H9 (cell line): ENCODE data around the gene SRP19. TPM values are rescaled to one million over a fixed set of nuclear protein-coding genes. Genes with fewer than 3 reads are reported as not detected.

ENCODE experiments used
- DNase-seq: peaks from one replicate; pipeline ENCODE4 v3.0.0-alpha.2; 2017
- H2AFZ ChIP-seq: one replicate; pipeline ENCODE4 v1.6.1; 2013; ENCODE audit warnings: mild to moderate bottlenecking, low read length, control low read depth, moderate library complexity
- H2AK5ac ChIP-seq: 2 replicates; pipeline ENCODE4 v1.6.1; 2013; ENCODE audit warnings: low read length, control low read depth, mixed read lengths; ENCODE audit not compliant: insufficient read length
- H2BK120ac ChIP-seq: one replicate; pipeline ENCODE4 v1.6.1; 2013; ENCODE audit warnings: low read depth, mild to moderate bottlenecking, low read length, control low read depth, inconsistent platforms; ENCODE audit not compliant: poor library complexity, severe bottlenecking
- H2BK12ac ChIP-seq: 2 replicates; pipeline ENCODE4 v1.6.1; 2013; ENCODE audit warnings: low read length, control low read depth, mixed read lengths, low read depth; ENCODE audit not compliant: insufficient read length
- H2BK15ac ChIP-seq: 2 replicates; pipeline ENCODE4 v1.6.1; 2013; ENCODE audit warnings: low read depth, low read length, control low read depth
- H2BK20ac ChIP-seq: one replicate; pipeline ENCODE4 v1.6.1; 2013; ENCODE audit warnings: low read depth, mild to moderate bottlenecking, low read length, control low read depth, inconsistent platforms; ENCODE audit not compliant: poor library complexity, severe bottlenecking
- H2BK5ac ChIP-seq: 2 replicates; pipeline ENCODE4 v1.6.1; 2013; ENCODE audit warnings: low read length, control low read depth, mixed read lengths; ENCODE audit not compliant: insufficient read length
- H3K14ac ChIP-seq: 2 replicates; pipeline ENCODE4 v1.6.1; 2013; ENCODE audit warnings: low read length, control low read depth; ENCODE audit not compliant: insufficient read depth
- H3K18ac ChIP-seq: 2 replicates; pipeline ENCODE4 v1.6.1; 2013; ENCODE audit warnings: low read depth, mild to moderate bottlenecking, mixed read lengths, low read length, control low read depth; ENCODE audit not compliant: insufficient read length
- H3K23ac ChIP-seq: 2 replicates; pipeline ENCODE4 v1.6.1; 2013; ENCODE audit warnings: low read length, control low read depth, mixed read lengths, low read depth; ENCODE audit not compliant: insufficient read length
- H3K23me2 ChIP-seq: 2 replicates; pipeline ENCODE4 v1.6.1; 2013; ENCODE audit warnings: low read depth, mild to moderate bottlenecking, mixed read lengths, low read length, control low read depth; ENCODE audit not compliant: insufficient read length, poor library complexity, severe bottlenecking
- H3K27ac ChIP-seq: 2 replicates; pipeline ENCODE4 v1.5.1; 2013; ENCODE audit warnings: low read length, control low read depth, mixed read lengths, low read depth; ENCODE audit not compliant: insufficient read length
- H3K27me3 ChIP-seq: 2 replicates; pipeline ENCODE4 v1.6.1; 2013; ENCODE audit warnings: low read length, control low read depth, inconsistent platforms; ENCODE audit not compliant: insufficient read depth
- H3K4ac ChIP-seq: 2 replicates; pipeline ENCODE4 v1.6.1; 2013; ENCODE audit warnings: low read depth, mild to moderate bottlenecking, control low read depth, inconsistent platforms, low read length, moderate library complexity
- H3K4me1 ChIP-seq: 2 replicates; pipeline ENCODE4 v1.6.1; 2013; ENCODE audit warnings: low read length, control low read depth, inconsistent platforms; ENCODE audit not compliant: insufficient read depth
- H3K4me2 ChIP-seq: 2 replicates; pipeline ENCODE4 v1.6.1; 2013; ENCODE audit warnings: low read length, control low read depth, mixed read lengths; ENCODE audit not compliant: insufficient read length, insufficient read depth
- H3K56ac ChIP-seq: 2 replicates; pipeline ENCODE4 v1.6.1; 2013; ENCODE audit warnings: low read depth, mild to moderate bottlenecking, mixed read lengths, low read length, control low read depth; ENCODE audit not compliant: insufficient read length
- H3K79me1 ChIP-seq: 2 replicates; pipeline ENCODE4 v1.6.1; 2013; ENCODE audit warnings: low read depth, mild to moderate bottlenecking, moderate library complexity, low read length, control low read depth, inconsistent platforms; ENCODE audit not compliant: insufficient read depth, poor library complexity, severe bottlenecking
- H3K79me2 ChIP-seq: 2 replicates; pipeline ENCODE4 v1.6.1; 2013; ENCODE audit warnings: low read length, control low read depth, inconsistent platforms; ENCODE audit not compliant: insufficient read depth
- H3K9ac ChIP-seq: 2 replicates; pipeline ENCODE4 v1.6.1; 2013; ENCODE audit warnings: low read length, control low read depth, mixed read lengths; ENCODE audit not compliant: insufficient read length; ENCODE audit errors: extremely low read depth
- H3K9me3 ChIP-seq: one replicate; pipeline ENCODE4 v1.6.1; 2013; ENCODE audit warnings: low read depth, low read length, inconsistent platforms; ENCODE audit not compliant: control insufficient read depth
- H3T11ph ChIP-seq: one replicate; pipeline ENCODE4 v1.6.1; 2013; ENCODE audit warnings: mild to moderate bottlenecking, low read length, control low read depth, inconsistent platforms
- H4K20me1 ChIP-seq: one replicate; pipeline ENCODE4 v1.6.1; 2013; ENCODE audit not compliant: control insufficient read depth, insufficient read length, insufficient read depth
- H4K5ac ChIP-seq: 2 replicates; pipeline ENCODE4 v1.6.1; 2013; ENCODE audit warnings: low read depth, mild to moderate bottlenecking, mixed read lengths, low read length, control low read depth; ENCODE audit not compliant: insufficient read length
- H4K8ac ChIP-seq: replicated peaks from 2 replicates; pipeline ENCODE4 v1.6.1; 2013; ENCODE audit warnings: low read length, control low read depth, mixed read lengths, low read depth; ENCODE audit not compliant: insufficient read length
- H4K91ac ChIP-seq: 2 replicates; pipeline ENCODE4 v1.6.1; 2013; ENCODE audit warnings: low read depth, mild to moderate bottlenecking, moderate library complexity, mixed read lengths, low read length, control low read depth; ENCODE audit not compliant: insufficient read length
- H3K27ac Mint-ChIP-seq, 3 experiments: 2 replicates in 2 of 3; 3 replicates in 1 of 3; pipeline ENCODE4 v1.8.0; 2020 to 2021; ENCODE audit warnings: mixed read lengths in 3 of 3, mild to moderate bottlenecking in 1 of 3, moderate library complexity in 1 of 3
- H3K27me3 Mint-ChIP-seq: 2 replicates; pipeline ENCODE4 v1.8.0; 2021; ENCODE audit warnings: low read depth, mild to moderate bottlenecking, moderate library complexity, mixed read lengths
- H3K36me3 Mint-ChIP-seq, 3 experiments: 2 replicates in 2 of 3; 3 replicates in 1 of 3; pipeline ENCODE4 v1.8.0; 2020 to 2021; ENCODE audit warnings: low read depth in 3 of 3, mixed read lengths in 3 of 3; ENCODE audit not compliant: insufficient read depth in 1 of 3
- H3K4me1 Mint-ChIP-seq, 2 experiments: 2 replicates each; pipeline ENCODE4 v1.8.0; 2020; ENCODE audit warnings: mixed read lengths in 2 of 2
- H3K4me3 Mint-ChIP-seq, 2 experiments: 2 replicates in 1 of 2; 3 replicates in 1 of 2; pipeline ENCODE4 v1.8.0; 2020 to 2021; ENCODE audit warnings: mild to moderate bottlenecking in 2 of 2, mixed read lengths in 2 of 2, moderate library complexity in 1 of 2
- H3K9me3 Mint-ChIP-seq, 2 experiments: 2 replicates in 1 of 2; 3 replicates in 1 of 2; pipeline ENCODE4 v1.8.0; 2020; ENCODE audit warnings: mild to moderate bottlenecking in 2 of 2, mixed read lengths in 2 of 2, moderate library complexity in 1 of 2
- WGBS: extraction: QIAGEN DNeasy Blood & Tissue Kit; methylation state at CpG from one replicate; pipeline ENCODE4 v1.1.7; 2013; ENCODE audit warnings: missing lambda C conversion rate, low lambda C conversion rate, mixed read lengths; ENCODE audit not compliant: insufficient read length; ENCODE audit errors: extremely low coverage; 5-methylcytosine and 5-hydroxymethylcytosine counted together
- total RNA-seq: library from RNA; stranded (reverse); gene quantifications from 2 replicates; pipeline ENCODE4 v1.2.1, GENCODE V29; 2021
- TF ChIP-seq, protein P1 (sequence below): fragments of 200-600 bp; sonication (generic); conservative IDR thresholded peaks from 3 replicates; pipeline ENCODE4 v1.8.0; 2021; ENCODE audit warnings: antibody characterized with exemption, mild to moderate bottlenecking

SRP19 gene
- total RNA-seq, 1 experiment from 2014 or later: 78.9 TPM

- Histone ChIP-seq H3K23ac (no peak overlapping the region), H3K9ac (no peak overlapping the region), H4K91ac (no peak overlapping the region), H3K4me1 (no peaks in the 10 kb centered on the region), H3K9me3 (no peaks in the 10 kb centered on the region), H3K79me2 (no peaks in the 10 kb centered on the region), H4K8ac (no peak overlapping the region), H3K4me2 (no peak overlapping the region), H3T11ph (no peak overlapping the region), H3K27ac (peak overlapping the region; percentile 23), H3K27me3 (no peaks in the 10 kb centered on the region), H2BK20ac (no peak overlapping the region), H2BK15ac (no peak overlapping the region), H3K4ac (no peak overlapping the region), H2BK120ac (no peak overlapping the region), H4K5ac (peak overlapping the region; percentile 42), H2BK12ac (no peak overlapping the region), H3K79me1 (no peaks in the 10 kb centered on the region), H2BK5ac (no peak overlapping the region), H3K23me2 (no peaks in the 10 kb centered on the region), H4K20me1 (no peaks in the 10 kb centered on the region), H2AFZ (no peak overlapping the region), H3K56ac (no peak overlapping the region), H3K14ac (no peak overlapping the region), H2AK5ac (no peak overlapping the region), H3K18ac (no peak overlapping the region)
- no peaks in the 10 kb centered on the region for H3K4me1 Mint-ChIP-seq
- no peaks in the 10 kb centered on the region for H3K9me3 Mint-ChIP-seq
- WGBS: no CpG with 5 or more reads among the region's 4 CpGs
- peaks cover 0 to 22% (median 12%) of the 10 kb centered on the region in 3 experiments; a peak in 6 of 7 replicates for H3K36me3 Mint-ChIP-seq
- H3K27me3 Mint-ChIP-seq: no peaks in the 10 kb centered on the region
- H3K4me3 Mint-ChIP-seq: no peak overlapping the region
- TF ChIP-seq, protein P1, sequence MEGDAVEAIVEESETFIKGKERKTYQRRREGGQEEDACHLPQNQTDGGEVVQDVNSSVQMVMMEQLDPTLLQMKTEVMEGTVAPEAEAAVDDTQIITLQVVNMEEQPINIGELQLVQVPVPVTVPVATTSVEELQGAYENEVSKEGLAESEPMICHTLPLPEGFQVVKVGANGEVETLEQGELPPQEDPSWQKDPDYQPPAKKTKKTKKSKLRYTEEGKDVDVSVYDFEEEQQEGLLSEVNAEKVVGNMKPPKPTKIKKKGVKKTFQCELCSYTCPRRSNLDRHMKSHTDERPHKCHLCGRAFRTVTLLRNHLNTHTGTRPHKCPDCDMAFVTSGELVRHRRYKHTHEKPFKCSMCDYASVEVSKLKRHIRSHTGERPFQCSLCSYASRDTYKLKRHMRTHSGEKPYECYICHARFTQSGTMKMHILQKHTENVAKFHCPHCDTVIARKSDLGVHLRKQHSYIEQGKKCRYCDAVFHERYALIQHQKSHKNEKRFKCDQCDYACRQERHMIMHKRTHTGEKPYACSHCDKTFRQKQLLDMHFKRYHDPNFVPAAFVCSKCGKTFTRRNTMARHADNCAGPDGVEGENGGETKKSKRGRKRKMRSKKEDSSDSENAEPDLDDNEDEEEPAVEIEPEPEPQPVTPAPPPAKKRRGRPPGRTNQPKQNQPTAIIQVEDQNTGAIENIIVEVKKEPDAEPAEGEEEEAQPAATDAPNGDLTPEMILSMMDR: no peak
- no peak for DNase-seq
- H3K27ac Mint-ChIP-seq: no peak overlapping the region
These were observed 46.1 kb downstream of the SRP19 start for GRCh38 chr5:112907166-112907631.
